GM21825 (cell line): ENCODE measurements around the gene FAM241B.

Source experiments
- ATAC-seq: cut with Tn5 transposase; IDR thresholded peaks from one replicate; pipeline ENCODE4 v1.9.1; 2021; ENCODE audit warnings: mild to moderate bottlenecking, moderate library complexity; ENCODE audit not compliant: unreplicated experiment

FAM241B gene

DNA sequence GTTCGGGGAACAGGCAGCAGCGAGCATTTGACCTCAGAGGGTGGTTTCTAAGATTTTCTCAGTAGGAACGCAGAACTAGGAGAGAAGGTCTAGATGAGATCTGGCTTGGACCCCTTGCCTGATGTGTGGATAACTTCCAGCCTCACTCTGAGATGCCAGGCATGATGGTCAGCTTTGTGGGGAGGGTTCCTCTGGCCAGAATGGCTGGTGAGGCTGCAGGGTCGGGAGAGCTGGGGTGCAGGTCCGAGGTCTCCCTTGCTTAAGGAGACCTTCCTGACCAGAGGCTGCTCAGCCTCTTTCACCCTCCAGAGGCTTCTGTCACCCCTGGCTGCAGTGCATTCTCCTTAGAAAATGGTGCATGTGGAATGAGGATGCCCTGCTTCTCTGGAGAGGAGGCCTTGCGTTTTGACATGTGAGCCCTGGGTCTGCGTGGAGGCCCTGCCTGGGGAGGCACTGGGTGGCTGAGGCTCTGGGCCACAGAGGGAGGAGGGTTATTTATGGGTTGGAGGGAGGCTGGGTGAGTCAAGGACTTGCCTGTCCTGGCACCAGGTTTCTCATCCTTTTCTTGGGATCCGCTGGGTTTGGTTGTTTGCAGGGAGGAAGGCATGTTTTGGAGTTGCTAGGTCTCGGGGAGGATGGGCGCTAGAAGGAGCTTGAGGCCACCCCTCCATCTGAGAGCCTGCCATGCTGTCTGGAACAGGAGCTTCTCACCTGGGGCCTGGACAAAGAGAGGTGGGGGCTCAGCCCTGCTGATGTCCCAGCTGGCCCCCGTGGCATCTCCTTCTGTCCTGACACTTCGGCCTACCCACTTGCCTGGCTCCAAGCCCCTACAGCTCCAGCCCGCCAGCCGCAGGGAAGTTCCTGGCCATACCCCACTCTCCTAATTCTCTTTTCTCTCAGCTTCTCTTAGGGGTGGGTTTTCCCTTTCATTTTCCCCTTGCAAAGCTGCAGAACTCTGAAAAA lies 3.9 kb downstream of the FAM241B start:
- no peak for ATAC-seq

DNA sequence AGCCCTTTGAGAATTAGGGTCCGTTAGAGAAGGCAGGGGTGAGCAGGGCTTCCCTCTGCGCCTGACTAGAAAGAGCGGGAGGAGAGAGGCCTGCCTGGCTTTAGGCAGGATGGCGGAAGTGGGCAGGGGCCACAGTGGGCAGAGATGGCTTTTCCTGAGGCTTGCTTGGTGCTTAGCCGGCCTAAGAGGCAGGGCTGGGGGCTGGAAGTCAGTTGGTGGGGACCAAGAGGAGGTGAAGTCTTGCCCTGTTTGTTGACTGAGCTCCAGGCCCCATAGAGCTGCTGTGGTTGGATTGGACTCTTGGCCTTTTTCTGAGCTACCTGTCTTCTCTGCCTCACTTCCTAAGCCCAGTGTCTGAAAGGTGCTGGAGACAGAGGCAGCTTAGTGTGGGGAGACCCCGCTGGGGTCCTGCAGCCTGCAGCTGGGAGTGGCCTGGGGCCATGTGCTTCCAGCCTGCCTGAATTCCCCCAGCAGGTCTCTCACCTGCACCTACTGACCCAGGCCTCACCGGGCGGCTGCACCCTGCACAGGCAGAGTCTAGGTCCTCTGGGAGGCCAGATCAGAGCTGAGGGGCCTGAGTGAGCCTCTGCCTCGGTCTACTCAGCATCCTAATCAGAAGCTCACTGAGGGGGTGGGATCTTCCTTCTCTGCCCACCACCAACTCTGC lies 4.8 kb downstream of the FAM241B start:
- ATAC-seq = no peak

DNA sequence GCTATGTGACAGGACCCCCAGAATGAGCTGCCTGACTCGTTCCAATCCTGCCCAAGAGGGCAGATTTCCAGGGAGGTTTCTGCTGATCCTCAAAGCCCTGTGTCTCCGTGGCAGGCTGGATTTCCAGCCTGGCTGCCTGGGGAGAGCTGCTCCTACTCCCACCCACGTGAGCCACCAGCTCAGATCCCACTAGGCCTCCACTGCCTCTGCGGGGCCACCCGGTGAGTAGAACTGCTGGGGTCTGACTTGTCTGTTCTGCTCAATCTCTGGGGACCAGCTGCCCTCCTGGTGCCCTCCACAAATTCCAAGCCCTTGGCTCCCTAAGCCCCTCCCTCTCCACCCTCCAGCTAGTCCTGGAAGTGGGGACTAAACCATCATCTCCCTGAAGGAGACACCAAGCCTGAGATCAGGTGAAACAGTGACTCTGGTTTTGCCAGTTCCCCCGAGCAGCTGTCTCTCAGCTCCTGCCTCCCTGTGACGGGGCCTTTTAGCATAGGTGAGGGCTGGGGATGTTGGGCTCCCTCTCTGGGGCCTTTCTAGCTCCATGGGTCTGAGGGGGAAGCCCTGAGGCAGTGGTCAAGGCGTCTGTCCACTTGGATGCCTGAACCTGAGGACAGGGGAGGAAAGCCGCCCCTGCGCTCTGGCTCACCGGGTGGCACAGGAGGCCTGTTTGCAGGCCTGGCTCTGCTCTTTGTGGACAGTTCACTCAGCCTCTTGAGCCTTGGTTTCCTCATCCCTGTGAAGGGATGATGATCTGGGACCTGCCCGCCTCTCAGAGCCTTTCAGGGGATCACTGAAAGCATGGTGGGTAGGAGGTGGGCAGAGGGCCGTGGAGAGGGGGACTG lies 5.6 kb downstream of the FAM241B start:
- ATAC-seq = no peak

DNA sequence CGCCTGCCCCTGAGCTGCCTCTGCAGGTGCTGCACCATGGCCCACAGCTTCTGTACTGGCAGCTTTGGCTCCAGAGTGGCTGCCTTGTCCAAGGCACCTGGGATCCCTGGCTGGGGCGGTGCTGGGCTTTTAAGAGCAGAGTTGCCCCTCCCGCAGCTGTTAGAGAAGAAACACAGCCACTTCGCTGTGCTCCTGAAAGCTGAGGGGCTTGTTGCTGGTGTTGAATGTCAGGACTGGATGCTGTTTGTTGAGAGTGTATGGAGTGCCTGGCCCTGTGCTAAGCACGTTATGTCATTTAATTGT lies 6.2 kb downstream of the FAM241B start:
- no peak for ATAC-seq

DNA sequence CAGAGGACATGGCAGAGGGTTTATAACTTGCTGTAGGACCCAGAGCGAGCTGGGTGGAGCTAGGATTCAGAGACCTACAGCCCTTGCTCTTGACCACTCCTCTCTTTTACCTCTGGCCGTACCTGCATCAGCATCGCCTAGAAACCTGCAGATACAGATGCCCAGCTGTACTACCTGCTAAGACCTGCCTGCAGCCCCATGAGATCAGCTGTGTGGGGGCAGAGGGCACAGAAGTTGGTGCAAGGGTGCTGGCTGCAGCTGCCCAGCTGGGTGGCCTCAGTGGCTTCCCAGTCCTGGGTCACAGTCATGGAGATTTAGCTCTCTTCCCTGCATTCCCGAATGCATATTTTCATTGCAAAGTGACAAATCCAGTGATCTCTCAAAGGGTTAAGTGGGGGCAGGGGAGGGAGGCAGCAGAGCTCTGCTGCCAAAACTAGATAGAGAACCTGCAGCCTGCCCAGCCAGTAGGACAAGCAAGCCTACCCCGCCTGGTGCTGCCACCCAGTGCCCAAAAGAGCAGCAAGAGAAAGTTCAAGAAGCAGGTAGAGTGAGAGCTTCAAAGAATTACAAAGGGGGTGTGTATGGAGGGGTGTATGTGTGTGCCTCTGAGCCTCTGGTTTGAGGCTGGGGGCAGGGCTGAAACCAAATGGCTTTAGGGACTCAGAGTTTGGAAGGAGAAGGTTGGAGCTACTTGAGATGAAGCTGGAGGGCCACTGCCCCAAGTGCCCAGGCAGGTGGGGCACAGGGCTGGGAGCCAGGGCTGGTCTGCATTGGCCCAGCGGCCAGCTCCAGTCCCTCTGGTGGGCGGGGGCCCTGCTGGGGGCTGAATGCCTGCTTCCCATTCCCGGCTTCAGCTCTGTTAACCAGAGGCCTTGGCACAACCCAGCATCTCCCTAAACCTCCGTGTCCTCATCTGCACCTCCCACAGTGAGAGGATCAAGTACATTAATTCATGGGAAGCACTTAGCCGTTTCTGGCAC lies 6.9 kb downstream of the FAM241B start:
- no peak for ATAC-seq

DNA sequence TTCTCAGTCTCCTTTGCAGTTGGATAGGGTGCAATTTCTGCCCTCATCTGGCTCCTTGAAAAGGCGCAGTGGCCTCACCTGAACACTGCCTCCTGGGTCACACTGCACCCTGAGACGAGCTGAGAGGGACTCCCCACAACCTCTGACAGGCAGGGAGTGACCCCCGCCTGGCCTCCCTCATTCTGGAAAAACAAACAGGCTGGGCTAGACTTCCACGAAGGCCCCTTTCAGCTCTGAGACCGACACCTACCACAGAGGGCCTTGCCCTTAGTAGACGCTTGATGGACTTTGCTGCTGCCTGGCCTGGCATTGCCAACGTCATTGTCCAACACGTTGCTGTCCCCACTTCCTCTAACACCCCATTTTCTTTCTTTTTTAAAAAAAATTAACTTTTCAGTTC lies 8.6 kb downstream of the FAM241B start:
- no peak for ATAC-seq

DNA sequence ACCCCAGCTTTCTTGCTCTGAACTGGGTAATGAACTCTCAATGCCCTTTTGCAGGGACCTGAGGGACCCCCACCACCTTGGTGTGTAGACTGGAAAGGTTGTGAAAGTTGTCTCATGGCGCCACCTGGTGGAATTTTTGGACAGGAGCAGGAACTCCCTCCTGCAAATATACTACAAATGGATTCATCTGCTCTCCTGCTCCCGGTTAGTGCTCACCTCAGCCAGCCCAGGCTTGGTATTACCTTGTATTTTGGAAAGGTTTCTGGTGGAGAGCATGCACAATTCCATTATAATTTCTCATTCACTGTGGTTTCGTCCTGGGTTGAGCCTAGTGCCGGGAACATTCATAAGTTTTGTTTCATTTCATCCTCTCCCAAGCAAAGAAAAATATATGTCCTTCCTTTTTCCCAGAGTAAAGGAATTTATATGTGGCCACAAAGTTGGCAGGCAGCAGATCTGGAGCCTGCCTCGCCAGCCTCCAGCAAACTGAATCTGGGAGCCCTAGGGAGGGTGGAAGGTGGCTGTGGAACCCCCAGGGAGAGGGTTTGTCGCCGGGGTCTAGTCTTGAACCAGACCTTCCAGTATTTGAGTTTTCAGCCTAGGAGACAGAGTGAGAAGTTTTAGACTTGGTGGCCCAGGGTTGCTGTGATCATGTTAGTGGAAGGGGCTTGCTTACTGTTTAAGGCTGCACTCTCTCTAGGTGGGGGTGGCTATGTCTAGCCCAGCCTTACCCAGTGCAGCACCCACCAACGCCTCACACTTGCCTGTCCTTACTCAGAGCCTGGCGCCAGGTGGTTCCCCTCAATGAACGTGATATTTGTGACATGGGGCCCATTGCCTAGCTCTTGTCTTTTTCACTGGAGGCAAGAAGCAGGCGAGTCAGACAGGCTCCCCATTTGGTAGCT lies 9.5 kb downstream of the FAM241B start:
- no peak for ATAC-seq

DNA sequence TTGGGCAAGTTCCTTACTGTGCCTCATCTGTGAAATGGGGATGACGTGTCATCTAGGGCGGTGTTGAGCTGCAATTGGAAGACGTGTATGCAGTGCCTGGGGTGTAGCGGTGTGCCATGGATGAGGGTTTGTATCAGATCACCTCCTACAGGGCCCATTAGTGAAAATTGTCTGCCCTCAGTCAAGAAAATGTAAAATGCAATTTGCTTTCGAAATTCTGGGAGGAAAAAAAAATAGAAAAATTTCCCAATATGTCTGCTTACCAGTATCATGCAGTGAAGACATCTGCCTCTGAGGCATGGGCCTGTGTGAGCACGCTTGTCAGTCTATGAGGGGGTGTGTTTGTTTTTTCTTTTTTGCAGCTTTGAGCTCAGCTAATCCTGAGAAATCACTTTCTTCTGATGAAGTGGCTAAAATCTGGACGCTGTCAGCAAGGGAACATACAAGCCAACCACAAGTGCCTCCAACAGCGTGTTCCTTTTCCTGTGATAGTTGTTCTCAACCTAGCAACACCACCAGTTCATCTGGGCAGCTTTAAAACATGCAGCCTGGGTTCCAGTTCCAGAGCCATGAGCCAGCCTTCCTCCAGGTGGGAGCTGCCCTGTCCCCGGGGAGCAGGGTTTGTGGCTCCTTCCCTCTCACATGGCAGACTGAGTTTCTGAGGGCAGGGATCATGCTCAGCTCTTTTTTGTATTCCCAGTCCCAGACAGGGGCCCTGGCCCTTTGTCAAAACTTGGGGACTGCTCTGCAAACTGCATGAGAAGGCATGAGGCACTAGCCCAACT lies 10.3 kb downstream of the FAM241B start:
- no peak for ATAC-seq

DNA sequence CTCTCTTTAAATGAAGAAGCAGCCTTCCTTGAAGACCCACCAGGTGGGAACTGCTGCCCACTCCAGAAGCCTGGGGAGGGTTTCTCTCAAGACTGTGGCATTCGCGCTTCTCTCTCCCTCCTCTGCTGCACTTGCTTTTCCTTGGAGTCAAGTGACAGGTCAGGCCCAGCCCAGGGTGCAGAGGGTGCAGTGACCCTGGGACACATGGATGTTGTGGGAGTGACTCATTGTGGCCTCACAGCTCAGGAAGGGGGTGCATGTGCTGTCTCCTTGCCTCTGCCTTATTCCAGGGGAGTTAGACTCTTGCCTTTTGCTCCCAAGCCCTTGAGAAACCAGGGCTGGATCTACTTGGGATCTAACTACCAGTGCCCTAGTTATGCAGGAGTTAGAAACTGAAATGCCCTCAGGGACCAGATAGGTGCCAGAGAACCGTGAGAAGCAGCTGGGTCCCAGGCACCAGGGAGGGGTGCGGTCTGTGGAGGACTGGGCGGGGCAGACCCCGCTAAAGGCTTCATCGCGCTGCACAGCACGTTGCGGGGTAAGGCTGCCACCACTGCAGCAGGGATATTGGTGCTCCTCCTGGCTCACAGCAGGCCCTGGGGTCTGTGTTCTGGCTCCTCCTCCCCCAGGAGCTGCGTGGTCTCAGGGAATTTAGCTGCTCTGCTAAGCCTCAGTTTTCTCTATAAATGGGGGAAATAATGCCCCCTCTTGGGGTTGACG lies 11.4 kb downstream of the FAM241B start:
- ATAC-seq = no peak

DNA sequence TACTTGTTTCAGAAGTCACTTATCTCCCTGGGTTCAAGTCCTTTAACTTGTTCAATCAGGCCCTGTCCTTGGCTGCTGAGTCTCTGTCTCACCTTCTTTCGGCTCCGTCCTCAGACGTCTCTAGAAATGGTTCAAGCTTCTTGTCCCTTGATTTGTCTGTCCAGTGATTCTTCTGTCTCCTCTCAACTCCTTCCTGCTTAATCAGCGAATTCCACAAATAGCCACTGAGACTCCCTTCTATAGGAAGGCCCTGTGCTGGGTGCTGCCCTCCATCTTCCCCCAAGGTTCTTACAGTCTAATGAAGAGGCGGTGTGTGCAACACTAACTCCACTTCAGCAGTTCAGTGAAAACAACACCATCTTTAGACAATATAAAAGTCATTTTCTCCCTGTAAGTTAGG lies 12.7 kb downstream of the FAM241B start:
- no peak for ATAC-seq

DNA sequence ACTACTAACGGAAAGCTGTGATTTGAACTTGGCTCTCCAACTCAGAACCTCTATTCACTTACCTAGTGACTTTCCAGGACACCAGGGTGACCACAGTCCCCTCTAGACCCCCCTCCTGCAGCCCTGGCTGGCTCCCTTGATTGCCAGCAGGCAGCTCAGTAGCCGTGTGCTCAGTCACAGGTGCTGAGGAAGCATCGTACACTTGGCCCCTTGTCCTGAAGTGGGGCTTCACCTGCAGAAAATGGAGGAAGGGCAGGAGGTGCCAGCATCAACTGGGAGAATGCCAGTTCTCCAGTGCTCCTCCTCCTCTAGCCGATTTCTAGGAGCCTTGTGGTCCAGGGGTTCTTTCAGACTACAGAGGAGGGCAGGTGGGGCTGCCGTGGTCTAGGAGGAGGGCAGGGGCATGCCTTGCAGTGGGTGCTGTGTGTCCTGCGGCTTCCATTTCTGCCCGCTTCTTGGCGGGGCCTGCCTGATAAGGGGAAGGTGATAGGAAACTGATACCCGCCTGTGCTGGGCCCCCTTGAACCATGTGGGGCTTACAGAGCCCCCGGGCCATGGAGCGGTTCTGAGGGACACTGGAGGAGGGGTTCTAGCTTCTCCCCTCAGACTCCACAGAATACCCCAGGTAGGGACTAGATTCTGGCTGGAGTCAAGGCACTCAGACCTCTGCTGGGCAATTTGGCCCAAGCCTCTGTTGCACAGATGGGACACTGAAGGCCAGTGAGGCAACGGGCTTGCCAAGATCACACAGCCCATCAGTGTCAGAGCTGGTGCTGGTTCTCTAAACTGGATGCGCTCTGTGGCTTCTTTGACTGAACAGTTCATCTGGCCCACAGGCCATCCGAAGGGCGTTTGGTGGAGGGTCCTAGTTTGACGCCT lies 14.0 kb downstream of the FAM241B start:
- ATAC-seq = no peak

DNA sequence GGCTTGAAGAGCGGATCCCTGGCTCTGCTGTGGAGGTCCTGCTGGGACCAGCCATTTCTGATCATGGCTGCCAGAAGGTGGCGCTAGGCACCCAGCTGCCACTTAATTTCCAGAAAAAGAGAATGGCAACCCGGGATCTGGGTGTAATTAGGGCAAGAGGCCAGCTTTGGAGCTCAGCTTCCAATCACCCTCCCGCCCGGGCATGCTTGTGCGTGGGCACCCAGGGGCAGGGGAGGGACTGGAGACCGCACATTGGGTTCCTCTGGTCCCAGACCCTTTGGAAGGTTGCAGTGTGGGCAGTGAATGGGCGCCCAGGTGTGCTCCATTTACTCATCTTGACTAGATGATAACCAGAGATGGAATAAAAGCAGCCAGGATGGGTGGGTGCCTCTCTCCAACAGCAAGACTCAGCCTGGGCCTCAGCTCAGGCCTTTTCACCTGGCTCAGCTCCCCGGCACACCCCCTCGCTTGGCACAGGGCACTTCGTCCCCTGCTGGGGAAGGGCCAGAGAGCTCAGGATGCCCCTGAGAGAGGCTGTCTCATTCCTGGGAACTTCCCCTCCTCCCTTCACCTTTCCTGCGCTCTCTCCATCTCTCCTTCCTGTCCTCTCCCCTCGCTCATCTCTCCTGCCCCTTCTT lies 14.7 kb downstream of the FAM241B start:
- ATAC-seq = no peak

DNA sequence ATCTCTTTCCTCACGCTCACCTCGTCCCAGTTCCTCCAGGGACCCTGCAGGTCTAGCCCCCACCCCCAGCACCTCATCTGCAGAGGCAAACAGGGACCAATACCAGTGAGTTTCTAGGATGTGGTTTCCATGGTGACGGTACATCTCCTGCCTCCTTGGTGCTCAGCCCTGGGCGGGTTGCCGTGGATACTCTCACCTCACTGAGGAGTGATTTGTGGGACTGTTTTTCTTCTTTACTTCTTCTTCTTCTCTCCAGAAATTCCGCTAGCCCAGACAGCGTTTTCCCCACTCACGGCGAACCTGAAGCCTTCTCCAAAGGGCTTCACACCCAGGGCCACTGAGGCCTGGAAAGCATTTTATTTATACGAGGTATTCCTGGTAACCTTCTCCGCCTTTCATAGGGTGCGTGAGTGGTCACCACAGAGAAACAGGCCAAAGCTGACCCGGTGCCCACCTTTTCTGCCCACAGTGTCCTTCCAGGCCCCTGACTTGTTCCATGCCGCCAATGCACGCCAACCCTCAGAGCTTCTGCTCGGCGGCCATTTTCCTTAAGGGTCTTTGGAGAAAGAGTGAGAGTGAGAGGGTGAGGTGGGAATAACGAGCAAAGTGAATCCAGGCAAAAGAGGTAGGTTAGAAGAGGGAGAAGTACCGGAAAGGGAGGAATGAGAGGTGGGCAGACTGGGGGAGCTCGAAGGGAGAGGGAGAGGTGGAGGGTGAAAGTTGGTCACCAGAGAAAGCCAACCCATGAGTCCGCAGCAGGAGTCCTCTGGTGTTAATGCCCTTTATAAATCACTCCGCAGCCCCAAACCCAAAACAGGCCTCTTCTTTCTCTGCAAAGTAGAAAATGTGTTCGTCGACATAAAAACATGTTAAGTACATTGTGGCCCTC lies 15.5 kb downstream of the FAM241B start:
- no peak for ATAC-seq

DNA sequence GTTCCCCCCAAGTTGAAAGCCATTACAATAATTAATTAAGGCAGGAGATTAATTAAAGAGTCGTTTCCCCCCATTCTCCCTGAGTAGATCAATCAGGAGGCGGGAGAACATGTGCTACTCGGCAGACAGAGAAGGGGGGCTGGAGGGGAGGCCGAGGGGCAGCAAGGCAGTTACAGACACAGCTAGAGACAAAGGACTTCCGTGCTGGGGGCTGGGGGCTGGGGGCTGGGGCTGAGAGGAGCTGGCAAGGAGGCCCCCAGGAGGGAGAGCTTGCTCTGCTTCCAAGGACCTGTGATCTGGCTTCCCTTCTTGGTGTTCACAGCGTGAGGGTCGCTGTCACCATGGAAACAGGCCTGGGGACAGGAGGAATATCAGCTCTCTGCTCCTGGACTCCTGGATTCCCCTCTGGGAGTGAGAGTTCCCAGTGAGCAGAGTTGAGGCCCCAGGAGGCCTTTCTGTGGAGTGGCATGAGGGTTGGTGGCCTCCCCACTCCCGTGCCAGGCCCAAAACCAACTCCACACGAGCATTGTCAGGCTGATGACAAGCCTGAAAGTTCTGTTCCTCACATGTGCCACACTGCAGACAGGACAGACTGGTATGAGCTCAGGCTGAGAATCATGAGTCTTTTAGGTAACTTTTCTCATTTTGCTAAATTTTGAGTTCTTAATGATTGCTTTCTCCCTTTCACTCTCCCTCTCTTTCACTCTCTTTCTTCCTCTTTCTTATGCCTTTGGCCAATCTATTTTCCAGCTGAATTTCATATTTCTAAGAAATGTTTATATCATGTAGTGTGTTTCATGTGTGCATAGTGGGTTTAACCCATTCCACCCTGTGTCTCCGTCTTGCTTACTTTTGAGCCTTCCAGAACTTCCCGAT lies 16.4 kb downstream of the FAM241B start:
- no peak for ATAC-seq

DNA sequence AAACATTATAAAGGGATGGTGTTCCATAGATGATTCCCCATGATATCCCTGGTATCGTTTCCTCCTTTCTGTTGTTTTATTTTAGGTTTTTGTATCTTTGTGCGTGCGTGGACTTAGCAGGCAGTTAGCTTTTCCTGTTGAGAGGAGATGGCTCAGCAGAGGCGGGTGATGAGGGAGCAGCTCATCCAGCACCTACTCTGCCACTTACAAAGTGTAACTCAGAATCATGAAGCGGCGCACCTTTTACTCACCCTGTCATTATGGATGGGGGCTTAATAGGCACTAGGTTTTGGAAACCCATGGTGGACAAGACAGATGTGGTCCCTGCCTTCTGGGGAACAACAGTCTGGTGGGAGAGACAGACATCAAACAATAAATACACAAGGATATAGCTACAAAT lies 17.1 kb downstream of the FAM241B start:
- ATAC-seq = no peak
